Erythroblast (primary cell): ENCODE data around the gene ITLN1.

Experiments
- GATA1 ChIP-seq: IDR thresholded peaks from 2 replicates; pipeline ENCODE4 v1.6.1; 2011; ENCODE audit warnings: low read depth, mild to moderate bottlenecking, control low read depth, low read length, moderate library complexity
- POLR2A ChIP-seq: IDR thresholded peaks from 2 replicates; pipeline ENCODE4 v1.6.1; 2011; ENCODE audit warnings: mild to moderate bottlenecking, low read length

GRCh38 chr1:160868141-160868540, 16.8 kb downstream of the ITLN1 start:
- TF ChIP-seq POLR2A: no peak
- no peak for TF ChIP-seq GATA1
